Camera-type eye (tissue), 1 donor: ENCODE measurements around the gene EMILIN3. TPM values are rescaled to one million over a fixed set of nuclear protein-coding genes. Genes with fewer than 3 reads are reported as not detected.

Experiments used
- total RNA-seq: library from RNA; depleted of rRNA; stranded (reverse); fragments of >200 nt; gene quantifications from one replicate; pipeline ENCODE4 v1.2.3, GENCODE V29; 2014

Gene EMILIN3, protein sequence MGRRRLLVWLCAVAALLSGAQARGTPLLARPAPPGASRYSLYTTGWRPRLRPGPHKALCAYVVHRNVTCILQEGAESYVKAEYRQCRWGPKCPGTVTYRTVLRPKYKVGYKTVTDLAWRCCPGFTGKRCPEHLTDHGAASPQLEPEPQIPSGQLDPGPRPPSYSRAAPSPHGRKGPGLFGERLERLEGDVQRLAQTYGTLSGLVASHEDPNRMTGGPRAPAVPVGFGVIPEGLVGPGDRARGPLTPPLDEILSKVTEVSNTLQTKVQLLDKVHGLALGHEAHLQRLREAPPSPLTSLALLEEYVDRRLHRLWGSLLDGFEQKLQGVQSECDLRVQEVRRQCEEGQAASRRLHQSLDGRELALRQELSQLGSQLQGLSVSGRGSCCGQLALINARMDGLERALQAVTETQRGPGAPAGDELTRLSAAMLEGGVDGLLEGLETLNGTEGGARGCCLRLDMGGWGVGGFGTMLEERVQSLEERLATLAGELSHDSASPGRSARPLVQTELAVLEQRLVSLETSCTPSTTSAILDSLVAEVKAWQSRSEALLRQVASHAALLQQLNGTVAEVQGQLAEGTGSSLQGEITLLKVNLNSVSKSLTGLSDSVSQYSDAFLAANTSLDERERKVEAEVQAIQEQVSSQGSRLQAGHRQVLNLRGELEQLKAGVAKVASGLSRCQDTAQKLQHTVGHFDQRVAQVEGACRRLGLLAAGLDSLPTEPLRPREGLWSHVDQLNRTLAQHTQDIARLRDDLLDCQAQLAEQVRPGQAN
- total RNA-seq, result 27.2 TPM

GRCh38 chr20:41366546-41367392, at the start of gene EMILIN3:
Gene EMILIN3, minus strand, starts transcription at chr20:41366818. Its CDS starts 184 bp downstream, at chr20:41366634.

GRCh38 chr20:41340327-41341055, 26.1 kb downstream of the EMILIN3 start, which contains the start of gene LPIN3:
Gene LPIN3, plus strand, starts transcription at chr20:41340821. Its CDS starts 4,983 bp downstream, at chr20:41345804.

DNA sequence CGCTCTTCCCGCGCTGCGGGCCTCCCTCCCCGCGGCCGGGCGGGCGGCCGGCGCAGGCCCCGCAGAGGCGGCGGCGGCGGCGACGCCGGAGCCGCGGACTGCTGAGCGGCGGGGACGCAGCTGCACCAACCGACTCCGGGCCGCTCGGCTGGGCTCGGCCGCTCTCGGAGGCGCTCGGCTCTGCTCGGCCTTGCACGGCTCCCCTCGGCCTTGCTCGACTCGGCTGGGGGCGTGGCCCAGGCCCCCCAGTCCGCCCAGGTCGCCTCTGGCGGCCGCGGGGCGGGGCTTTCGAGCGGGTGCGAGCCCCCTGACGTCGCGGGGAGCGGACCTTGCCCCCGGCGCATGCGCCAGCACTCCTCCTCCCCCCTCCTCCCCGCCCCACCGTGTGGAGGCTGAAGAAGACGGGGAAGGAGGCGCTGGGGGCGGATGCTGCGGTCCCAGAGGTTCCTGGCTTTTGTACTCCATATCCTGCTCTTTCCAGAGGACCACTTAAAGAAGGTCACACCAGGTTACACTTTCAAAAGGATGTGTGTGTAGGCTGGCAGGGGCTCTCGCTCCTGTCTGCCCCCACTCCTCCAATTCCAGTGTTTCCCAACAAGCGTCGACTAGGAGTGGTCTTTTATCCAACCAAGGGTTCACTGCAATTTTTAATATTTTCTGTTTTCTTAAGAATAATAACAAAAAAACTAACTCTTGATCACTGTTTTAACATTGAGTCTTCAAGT, 48.9 kb downstream of the EMILIN3 start, which contains the start of gene ZHX3:
Gene ZHX3, minus strand, starts transcription at position 186 of the 725 bp plus-strand sequence. CDS start 112,815 bp downstream, outside the sequence.

Other genes starting within 250 kb of the EMILIN3 start
- gene PLCG1, start 229.3 kb downstream of the EMILIN3 start, total RNA-seq, result 181 TPM
- 29.1 TPM for gene ZHX3, start 49.1 kb downstream of the EMILIN3 start, total RNA-seq
- gene LPIN3, start 26.0 kb downstream of the EMILIN3 start, total RNA-seq, result 5.7 TPM